H1 (cell line): ENCODE data around the gene CNIH1. TPM values are rescaled to one million over a fixed set of nuclear protein-coding genes. Genes with fewer than 3 reads are reported as not detected.

Experiments
- CTCF ChIA-PET: fragments of 300-600 bp; sonication (Branson Sonifier 250); formaldehyde crosslinking; loops from one replicate; lab custom pipeline; 2021; ENCODE audit not compliant: partially characterized antibody; lab: Charles Lee
- POLR2A ChIA-PET: fragments of 300-600 bp; sonication (Branson Sonifier 250); formaldehyde crosslinking; loops from one replicate; lab custom pipeline; 2021; ENCODE audit warnings: inconsistent platforms; ENCODE audit not compliant: partially characterized antibody; lab: Charles Lee
- DNase-seq, 2 experiments: peaks; one replicate each; pipeline versions ENCODE4 v3.0.0 to v3.0.0-alpha.2; 2010 to 2022; ENCODE audit warnings: low spot score in 2 of 2, low read depth in 1 of 2, mixed read lengths in 1 of 2
- FAIRE-seq: peaks from 2 replicates; lab custom pipeline; 2011; peaks lifted over from hg19 to GRCh38; lab: Jason Lieb, UNC
- H2AFZ ChIP-seq: 2 replicates; pipeline ENCODE4 v1.8.1; 2012; ENCODE audit warnings: low read length, inconsistent platforms
- H2AK5ac ChIP-seq: 2 replicates; pipeline ENCODE4 v1.6.1; 2013; ENCODE audit warnings: low read depth, low read length
- H2BK120ac ChIP-seq: replicated peaks from 2 replicates; pipeline ENCODE3; 2013; ENCODE audit warnings: low read depth, low read length, inconsistent platforms
- H2BK12ac ChIP-seq: 2 replicates; pipeline ENCODE4 v1.6.1; 2013; ENCODE audit warnings: low read depth, low read length
- H2BK15ac ChIP-seq: 2 replicates; pipeline ENCODE4 v1.6.1; 2013; ENCODE audit warnings: low read length
- H2BK20ac ChIP-seq: 2 replicates; pipeline ENCODE4 v1.6.1; 2013; ENCODE audit warnings: low read length
- H2BK5ac ChIP-seq: 2 replicates; pipeline ENCODE4 v1.6.1; 2013; ENCODE audit warnings: low read depth, low read length
- H3K14ac ChIP-seq: 2 replicates; pipeline ENCODE4 v1.6.1; 2013; ENCODE audit warnings: inconsistent platforms; ENCODE audit not compliant: insufficient read length
- H3K18ac ChIP-seq: 2 replicates; pipeline ENCODE4 v1.6.1; 2013; ENCODE audit warnings: low read length; ENCODE audit errors: extremely low read depth
- H3K23ac ChIP-seq: 2 replicates; pipeline ENCODE4 v1.6.1; 2013; ENCODE audit warnings: inconsistent platforms; ENCODE audit not compliant: insufficient read length
- H3K23me2 ChIP-seq: 2 replicates; pipeline ENCODE4 v1.6.1; 2013; ENCODE audit warnings: low read depth, low read length
- H3K27ac ChIP-seq: 2 replicates; pipeline ENCODE4 v1.6.1; 2011; ENCODE audit warnings: low read depth, low read length, inconsistent platforms
- H3K27me3 ChIP-seq, 4 experiments: replicated peaks in 1 of 4; 1 replicate in 1 of 4; 2 replicates in 3 of 4; pipeline versions ENCODE4 v1.6.1 to v1.8.1; 2011 to 2013; ENCODE audit warnings: low read length in 3 of 4, mild to moderate bottlenecking in 3 of 4, inconsistent platforms in 2 of 4, mixed read lengths in 2 of 4, moderate library complexity in 1 of 4; ENCODE audit not compliant: control insufficient read depth in 3 of 4, insufficient read depth in 3 of 4; ENCODE audit errors: extremely low read depth in 1 of 4
- H3K36me3 ChIP-seq, 4 experiments: 2 replicates each; pipeline versions ENCODE4 v1.6.1 to v1.8.1; 2011 to 2013; ENCODE audit warnings: mild to moderate bottlenecking in 4 of 4, low read length in 3 of 4, moderate library complexity in 2 of 4, control low read depth in 1 of 4, inconsistent platforms in 1 of 4; ENCODE audit not compliant: insufficient read depth in 4 of 4, control insufficient read depth in 2 of 4
- H3K4ac ChIP-seq: replicated peaks from 2 replicates; pipeline ENCODE3; 2013; ENCODE audit warnings: low read length, low read depth, mixed read lengths, inconsistent platforms; ENCODE audit not compliant: insufficient read length
- H3K4me1 ChIP-seq, 4 experiments: replicated peaks in 1 of 4; 1 replicate in 1 of 4; 2 replicates in 3 of 4; pipeline versions ENCODE4 v1.6.1 to v1.8.1; 2011 to 2013; ENCODE audit warnings: low read length in 3 of 4, inconsistent platforms in 2 of 4, mixed read lengths in 1 of 4; ENCODE audit not compliant: insufficient read depth in 4 of 4, control insufficient read depth in 3 of 4
- H3K4me2 ChIP-seq, 2 experiments: 2 replicates each; pipeline versions ENCODE4 v1.6.1 to v1.8.1; 2011 to 2013; ENCODE audit warnings: low read depth in 2 of 2, low read length in 2 of 2, control low read depth in 1 of 2, inconsistent platforms in 1 of 2, mild to moderate bottlenecking in 1 of 2; ENCODE audit not compliant: insufficient read depth in 1 of 2
- H3K4me3 ChIP-seq, 4 experiments: fragments of 200-600, 300-600 bp in 1 of 4; sonication (generic), shearing (Covaris generic), sonication (Bioruptor Twin) in 1 of 4; 2 replicates each; pipeline versions ENCODE4 v1.5.1 to v1.8.1; 2011 to 2016; ENCODE audit warnings: low read length in 4 of 4, low read depth in 3 of 4, control low read depth in 2 of 4, inconsistent platforms in 2 of 4, mild to moderate bottlenecking in 2 of 4, mixed read lengths in 1 of 4, moderate library complexity in 1 of 4; ENCODE audit not compliant: insufficient read depth in 2 of 4; ENCODE audit errors: extremely low read depth in 1 of 4
- H3K56ac ChIP-seq: replicated peaks from 2 replicates; pipeline ENCODE3; 2013; ENCODE audit warnings: low read depth, mild to moderate bottlenecking, mixed read lengths, low read length, inconsistent platforms; ENCODE audit not compliant: insufficient read length
- H3K79me1 ChIP-seq: 2 replicates; pipeline ENCODE4 v1.6.1; 2013; ENCODE audit warnings: low read depth, low read length, control low read depth
- H3K79me2 ChIP-seq, 2 experiments: 2 replicates each; pipeline versions ENCODE4 v1.6.1 to v1.8.1; 2012 to 2013; ENCODE audit warnings: low read length in 2 of 2, mild to moderate bottlenecking in 2 of 2, inconsistent platforms in 1 of 2; ENCODE audit not compliant: insufficient read depth in 2 of 2, control insufficient read depth in 1 of 2
- H3K9ac ChIP-seq, 4 experiments: replicated peaks in 1 of 4; 1 replicate in 1 of 4; 2 replicates in 3 of 4; pipeline versions ENCODE4 v1.6.1 to v1.8.1; 2011 to 2013; ENCODE audit warnings: low read depth in 3 of 4, low read length in 3 of 4, control low read depth in 2 of 4, mild to moderate bottlenecking in 2 of 4, moderate library complexity in 2 of 4, inconsistent platforms in 1 of 4; ENCODE audit errors: extremely low read depth in 1 of 4
- H3K9me3 ChIP-seq, 2 experiments: 2 replicates each; pipeline versions ENCODE4 v1.6.1 to v1.8.1; 2012 to 2013; ENCODE audit warnings: mild to moderate bottlenecking in 2 of 2, moderate library complexity in 2 of 2, control low read depth in 1 of 2, inconsistent platforms in 1 of 2, low read depth in 1 of 2, low read length in 1 of 2, mixed read lengths in 1 of 2; ENCODE audit not compliant: insufficient read depth in 2 of 2
- H4K20me1 ChIP-seq, 2 experiments: replicated peaks in 1 of 2; 2 replicates each; pipeline versions ENCODE3 to v1.8.1; 2011 to 2013; ENCODE audit warnings: inconsistent platforms in 2 of 2, low read length in 2 of 2, mild to moderate bottlenecking in 1 of 2; ENCODE audit not compliant: insufficient read depth in 2 of 2, control insufficient read depth in 1 of 2
- H4K5ac ChIP-seq: 2 replicates; pipeline ENCODE4 v1.6.1; 2013; ENCODE audit warnings: low read length, low read depth, mixed read lengths, inconsistent platforms; ENCODE audit not compliant: insufficient read length
- H4K8ac ChIP-seq: 2 replicates; pipeline ENCODE4 v1.8.0; 2013; ENCODE audit warnings: mild to moderate bottlenecking, moderate library complexity, low read length, inconsistent platforms; ENCODE audit not compliant: insufficient read depth; ENCODE audit errors: extremely low read depth
- H4K91ac ChIP-seq: replicated peaks from 2 replicates; pipeline ENCODE3; 2013; ENCODE audit warnings: low read length, mixed read lengths, inconsistent platforms; ENCODE audit not compliant: insufficient read length
- CHD1 ChIP-seq: IDR thresholded peaks from 2 replicates; pipeline ENCODE4 v1.6.1; 2012; ENCODE audit warnings: low read depth, low read length, improper control_type of control experiment
- TEAD4 ChIP-seq: IDR thresholded peaks from 2 replicates; pipeline ENCODE4 v1.6.1; 2012; ENCODE audit warnings: low read depth, low read length, inconsistent platforms, mixed read lengths
- WGBS, 2 experiments: shearing (Covaris generic) in 1 of 2; methylation state at CpG; one replicate each; pipeline versions ENCODE4 v1.1.6 to v1.1.7; 2013 to 2015; ENCODE audit warnings: low lambda C conversion rate in 2 of 2, mixed read lengths in 2 of 2, inconsistent platforms in 1 of 2, low coverage in 1 of 2, missing lambda C conversion rate in 1 of 2; ENCODE audit not compliant: insufficient replicate concordance in 2 of 2, insufficient coverage in 1 of 2, insufficient read length in 1 of 2; ENCODE audit errors: extremely low coverage in 1 of 2, missing lambda C conversion rate in 1 of 2; 5-methylcytosine and 5-hydroxymethylcytosine counted together
- polyA plus RNA-seq, 7 experiments: library from polyadenylated mRNA; depleted of rRNA in 3 of 7; stranded (reverse) in 5 of 7; unstranded in 2 of 7; fragments of >200 nt in 5 of 7; fragments of 200-250 nt in 2 of 7; gene quantifications; 1 replicate in 5 of 7; 2 replicates in 1 of 7; 4 replicates in 1 of 7; pipeline versions ENCODE4 v1.2.1 to v1.2.3, GENCODE V29; 2011 to 2013; ENCODE audit warnings: missing spikeins in 2 of 7, mixed read lengths in 2 of 7
- total RNA-seq: library from RNA; stranded (reverse); fragmentation: NEBNext Ultra II Directional; extraction: Animal tissue kit (Norgen Biotek cat#: 25700); gene quantifications from 2 replicates; pipeline ENCODE4 v1.2.1, GENCODE V29; 2021
- TF ChIP-seq, protein P1 (sequence below), 3 experiments: IDR thresholded peaks; 1 replicate in 2 of 3; 2 replicates in 1 of 3; pipeline versions ENCODE4 v1.5.1 to v1.6.1; 2011; ENCODE audit warnings: low read length in 3 of 3, mild to moderate bottlenecking in 3 of 3, inconsistent platforms in 2 of 3, low read depth in 1 of 3, moderate library complexity in 1 of 3; ENCODE audit not compliant: insufficient read depth in 1 of 3; ENCODE audit errors: control extremely low read depth in 1 of 3
- TF ChIP-seq, protein P2 (sequence below): IDR thresholded peaks from 2 replicates; pipeline ENCODE4 v1.6.1; 2012; ENCODE audit warnings: inconsistent platforms
- TF ChIP-seq, protein P3 (sequence below): IDR thresholded peaks from 2 replicates; pipeline ENCODE4 v1.6.1; 2012; ENCODE audit warnings: inconsistent platforms

Gene CNIH1
- total and polyA plus RNA-seq, 2 of the 8 experiments (the other 6 are each of a cell fraction or from before 2014, with no cell fraction given), result 119 to 333 TPM

- 3% methylated on average over 9 of the region's 9 CpGs; no CpG with 5 or more reads in 1 of the 2 experiments for WGBS, 2 experiments
- no peak for DNase-seq
- POLR2A ChIA-PET, result interaction anchor here (0.6 to 3.6 kb wide), 17 partner anchors 10 to 564 kb away, joined by 3 to 15 read pairs (median 4); partner anchors contain the start of genes CDKN3 and CGRRF1
Measured at GRCh38 chr14:54488318-54488645, 47.1 kb upstream of the CNIH1 start.

More at GRCh38 chr14:54488318-54488645, 47.1 kb upstream of the CNIH1 start:
- peaks cover 0 to 2% of the 10 kb centered on the region in 2 experiments for H4K20me1 ChIP-seq
- no peak overlapping the region for H2BK20ac ChIP-seq
- CTCF ChIA-PET, result interaction anchor here (0.8 to 3.3 kb wide), 13 partner anchors 8 to 317 kb away, joined by 3 to 15 read pairs (median 4); no protein-coding TSS in a partner anchor
- peaks cover 0 to 3% (median under 1%) of the 10 kb centered on the region in 4 experiments; a peak in 3 of 8 replicates for H3K36me3 ChIP-seq
- no peak overlapping the region for H2AK5ac ChIP-seq
- H3K9me3 ChIP-seq, result no peaks in the 10 kb centered on the region
- peak overlapping the region; percentile 68 to 92 (median 80) for H3K9ac ChIP-seq
- 0 out of 2 replicates have a peak overlapping the region, but pooled peaks have one; percentile 14 for H2BK15ac ChIP-seq
- peak overlapping the region; percentile 57 for H3K4ac ChIP-seq
- H4K8ac ChIP-seq, result peak overlapping the region; percentile 91
- no peak overlapping the region for H2AFZ ChIP-seq
- H3K18ac ChIP-seq, result peak overlapping the region; percentile 83
- H3K4me2 ChIP-seq, result peak overlapping the region; percentile 81 to 87
- peaks cover 0 to 4% (median 0%) of the 10 kb centered on the region in 4 experiments; a peak in 2 of 7 replicates for H3K4me1 ChIP-seq
- H2BK12ac ChIP-seq, result peak overlapping the region; percentile 55; the same call in 1 of the 2 replicates
- H3K23me2 ChIP-seq, result peaks cover 8% of the 10 kb centered on the region; the same call in 1 of the 2 replicates
- H3K79me1 ChIP-seq, result no peaks in the 10 kb centered on the region; the same call in 1 of the 2 replicates
- H3K27me3 ChIP-seq, result no peaks in the 10 kb centered on the region
- peak overlapping the region; percentile 54 for H2BK120ac ChIP-seq
- H3K79me2 ChIP-seq, result peaks cover 4 to 47% of the 10 kb centered on the region in 2 experiments; a peak in 3 of 4 replicates
- H4K5ac ChIP-seq, result peak overlapping the region; percentile 71
- peak overlapping the region; percentile 92 for H3K56ac ChIP-seq
- no peak overlapping the region for H3K23ac ChIP-seq
- TF ChIP-seq, protein P1, sequence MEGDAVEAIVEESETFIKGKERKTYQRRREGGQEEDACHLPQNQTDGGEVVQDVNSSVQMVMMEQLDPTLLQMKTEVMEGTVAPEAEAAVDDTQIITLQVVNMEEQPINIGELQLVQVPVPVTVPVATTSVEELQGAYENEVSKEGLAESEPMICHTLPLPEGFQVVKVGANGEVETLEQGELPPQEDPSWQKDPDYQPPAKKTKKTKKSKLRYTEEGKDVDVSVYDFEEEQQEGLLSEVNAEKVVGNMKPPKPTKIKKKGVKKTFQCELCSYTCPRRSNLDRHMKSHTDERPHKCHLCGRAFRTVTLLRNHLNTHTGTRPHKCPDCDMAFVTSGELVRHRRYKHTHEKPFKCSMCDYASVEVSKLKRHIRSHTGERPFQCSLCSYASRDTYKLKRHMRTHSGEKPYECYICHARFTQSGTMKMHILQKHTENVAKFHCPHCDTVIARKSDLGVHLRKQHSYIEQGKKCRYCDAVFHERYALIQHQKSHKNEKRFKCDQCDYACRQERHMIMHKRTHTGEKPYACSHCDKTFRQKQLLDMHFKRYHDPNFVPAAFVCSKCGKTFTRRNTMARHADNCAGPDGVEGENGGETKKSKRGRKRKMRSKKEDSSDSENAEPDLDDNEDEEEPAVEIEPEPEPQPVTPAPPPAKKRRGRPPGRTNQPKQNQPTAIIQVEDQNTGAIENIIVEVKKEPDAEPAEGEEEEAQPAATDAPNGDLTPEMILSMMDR (IDR thresholded peaks at IDR 0.05; ENCODE audit: control extremely low read depth in 1 of 3, insufficient read depth in 1 of 3, low read depth in 1 of 3, low read length in 3 of 3), result peak in 2 of 3 experiments; percentile 15 to 25; a peak in 1 of 4 replicates
- TF ChIP-seq TEAD4 (peak; percentile 62; the same call in 1 of the 2 replicates), CHD1 (no peak)
- TF ChIP-seq, protein P2, sequence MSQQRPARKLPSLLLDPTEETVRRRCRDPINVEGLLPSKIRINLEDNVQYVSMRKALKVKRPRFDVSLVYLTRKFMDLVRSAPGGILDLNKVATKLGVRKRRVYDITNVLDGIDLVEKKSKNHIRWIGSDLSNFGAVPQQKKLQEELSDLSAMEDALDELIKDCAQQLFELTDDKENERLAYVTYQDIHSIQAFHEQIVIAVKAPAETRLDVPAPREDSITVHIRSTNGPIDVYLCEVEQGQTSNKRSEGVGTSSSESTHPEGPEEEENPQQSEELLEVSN, result 0 out of 2 replicates have a peak, but pooled peaks have one; percentile 2
- TF ChIP-seq, protein P3, sequence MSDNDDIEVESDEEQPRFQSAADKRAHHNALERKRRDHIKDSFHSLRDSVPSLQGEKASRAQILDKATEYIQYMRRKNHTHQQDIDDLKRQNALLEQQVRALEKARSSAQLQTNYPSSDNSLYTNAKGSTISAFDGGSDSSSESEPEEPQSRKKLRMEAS, result peak; percentile 4; the same call in 1 of the 2 replicates
- H3K14ac ChIP-seq, result no peak overlapping the region
- H4K91ac ChIP-seq, result peak overlapping the region; percentile 74
- peak overlapping the region; percentile 80 for H3K27ac ChIP-seq
- H2BK5ac ChIP-seq, result peak overlapping the region; percentile 87
- no peak for FAIRE-seq
- peak overlapping the region; percentile 81 to 90 (median 86) for H3K4me3 ChIP-seq
